Measurements from ENCODE around the gene PRR29. TPM values are rescaled to one million over a fixed set of nuclear protein-coding genes. Genes with fewer than 3 reads are reported as not detected.
"Not testable (repeated sequence)": the region's sequence is repeated elsewhere in the genome, so short reads cannot be mapped to it uniquely, and the experiment has no call there.

PRR29 gene
- total and polyA plus RNA-seq, 4 donors, result 8.0 to 36.8 (median 9.1) TPM

DNA sequence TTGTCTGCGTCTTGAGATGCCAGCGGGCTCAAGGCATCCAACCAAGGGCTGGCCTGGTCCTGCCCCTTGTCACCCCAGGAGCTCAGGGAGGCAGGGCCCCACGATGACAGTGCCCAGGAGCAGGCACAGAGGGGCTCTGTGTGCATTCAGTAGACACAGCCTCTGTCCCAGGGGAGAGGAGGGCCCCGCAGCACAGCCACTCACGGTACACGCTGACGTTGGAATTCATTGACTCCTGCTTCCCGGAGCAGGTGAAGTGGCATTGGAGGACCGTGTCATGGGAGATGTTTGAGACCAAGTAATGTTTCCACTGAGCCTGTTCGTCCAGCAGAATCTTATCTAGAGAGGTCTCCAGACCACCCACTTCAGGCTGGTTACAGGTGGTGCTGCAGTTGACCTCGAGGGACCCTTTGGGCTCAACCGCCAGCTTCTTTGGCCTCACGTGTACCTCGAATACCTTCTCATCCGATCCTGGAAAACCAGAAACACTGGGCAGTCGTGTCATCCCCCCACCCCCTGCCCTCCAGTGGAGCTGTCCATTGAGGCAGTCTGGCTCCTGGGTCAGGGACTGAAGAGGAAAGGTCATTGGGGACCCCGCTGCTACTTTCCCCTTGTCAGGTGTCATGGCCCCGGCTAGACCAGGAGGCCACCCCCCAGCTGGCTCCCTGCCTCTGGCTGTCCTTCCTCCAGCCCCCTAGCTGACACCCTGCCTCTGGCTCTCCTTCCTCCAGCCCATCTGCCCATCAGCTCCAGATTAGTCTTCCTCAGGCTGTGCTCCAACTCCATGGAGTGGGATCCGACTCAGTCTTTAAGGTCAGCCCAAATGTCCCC, 7.0 kb downstream of the PRR29 start:
- 66 to 81% methylated on average over 19 of the region's 19 CpGs for WGBS, 2 donors
- peaks cover 0 to 30% (median 24%) of the 10 kb centered on the region in 5 donors for H3K4me1 ChIP-seq (ENCODE audit: control insufficient read depth in 5 of 5, insufficient read depth in 5 of 5, low read length in 5 of 5)
- H3K4me3 ChIP-seq, result peak overlapping the region; percentile 23
- DNase-seq (peak in 1 of 3 donors; percentile 64), ATAC-seq (ENCODE audit: insufficient read depth, low FRiP score) (no peak)
- TF ChIP-seq, protein P1, sequence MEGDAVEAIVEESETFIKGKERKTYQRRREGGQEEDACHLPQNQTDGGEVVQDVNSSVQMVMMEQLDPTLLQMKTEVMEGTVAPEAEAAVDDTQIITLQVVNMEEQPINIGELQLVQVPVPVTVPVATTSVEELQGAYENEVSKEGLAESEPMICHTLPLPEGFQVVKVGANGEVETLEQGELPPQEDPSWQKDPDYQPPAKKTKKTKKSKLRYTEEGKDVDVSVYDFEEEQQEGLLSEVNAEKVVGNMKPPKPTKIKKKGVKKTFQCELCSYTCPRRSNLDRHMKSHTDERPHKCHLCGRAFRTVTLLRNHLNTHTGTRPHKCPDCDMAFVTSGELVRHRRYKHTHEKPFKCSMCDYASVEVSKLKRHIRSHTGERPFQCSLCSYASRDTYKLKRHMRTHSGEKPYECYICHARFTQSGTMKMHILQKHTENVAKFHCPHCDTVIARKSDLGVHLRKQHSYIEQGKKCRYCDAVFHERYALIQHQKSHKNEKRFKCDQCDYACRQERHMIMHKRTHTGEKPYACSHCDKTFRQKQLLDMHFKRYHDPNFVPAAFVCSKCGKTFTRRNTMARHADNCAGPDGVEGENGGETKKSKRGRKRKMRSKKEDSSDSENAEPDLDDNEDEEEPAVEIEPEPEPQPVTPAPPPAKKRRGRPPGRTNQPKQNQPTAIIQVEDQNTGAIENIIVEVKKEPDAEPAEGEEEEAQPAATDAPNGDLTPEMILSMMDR (IDR thresholded peaks at IDR 0.05; ENCODE audit: control extremely low read depth, extremely low read depth), result no peak
- no peak overlapping the region for H3K9ac ChIP-seq (ENCODE audit: insufficient read depth in 1 of 2, low read length in 2 of 2)
- H3K36me3 ChIP-seq (ENCODE audit: control insufficient read depth in 4 of 4, insufficient read depth in 4 of 4, low read length in 4 of 4), result peaks cover 0 to 11% (median 0%) of the 10 kb centered on the region in 4 donors
- H3K9me3 ChIP-seq (ENCODE audit: control insufficient read depth in 4 of 4, insufficient read depth in 3 of 4, low read length in 3 of 4), result peaks cover 0 to 1% (median 0%) of the 10 kb centered on the region in 4 donors
- peak overlapping the region in 1 of 2 donors; percentile 33 for H3K27ac ChIP-seq (ENCODE audit: low read depth in 1 of 2, low read length in 1 of 2)
- H3K27me3 ChIP-seq (ENCODE audit: control insufficient read depth in 3 of 3, insufficient read depth in 3 of 3, low read length in 2 of 3), result no peaks in the 10 kb centered on the region

DNA sequence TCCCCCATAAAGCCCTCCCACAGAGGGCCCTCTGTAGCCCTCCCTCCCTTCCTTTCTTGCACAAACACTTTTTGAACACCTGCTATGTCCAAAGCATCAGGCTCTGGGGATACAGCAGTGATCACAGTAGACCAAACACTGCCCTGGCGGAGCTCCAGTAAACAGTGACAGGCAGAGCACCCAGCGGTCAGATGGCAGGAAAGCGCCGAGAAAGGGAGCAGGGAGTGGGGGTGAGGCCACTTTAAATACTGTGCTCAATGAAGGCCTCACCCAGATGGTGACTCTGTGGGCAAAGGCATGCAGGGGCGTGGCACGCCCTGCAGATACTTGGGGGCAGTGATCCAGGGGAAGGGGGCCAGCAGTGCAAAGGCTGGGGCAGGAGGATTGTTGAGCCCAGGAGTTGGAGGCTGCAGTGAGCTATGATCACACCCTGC, 7.6 kb downstream of the PRR29 start:
- ATAC-seq (ENCODE audit: insufficient read depth, low FRiP score), result no peak
- Histone ChIP-seq H3K36me3 (ENCODE audit: control insufficient read depth in 4 of 4, insufficient read depth in 4 of 4, low read length in 4 of 4) (peaks cover 0 to 11% (median 0%) of the 10 kb centered on the region in 4 donors), H3K27ac (ENCODE audit: low read depth in 1 of 2, low read length in 1 of 2) (peak overlapping the region in 1 of 2 donors; percentile 33), H3K9me3 (ENCODE audit: control insufficient read depth in 4 of 4, insufficient read depth in 3 of 4, low read length in 3 of 4) (peaks cover 0 to 1% (median 0%) of the 10 kb centered on the region in 4 donors), H3K27me3 (ENCODE audit: control insufficient read depth in 3 of 3, insufficient read depth in 3 of 3, low read length in 2 of 3) (no peaks in the 10 kb centered on the region), H3K4me1 (ENCODE audit: control insufficient read depth in 5 of 5, insufficient read depth in 5 of 5, low read length in 5 of 5) (peaks cover 0 to 30% (median 24%) of the 10 kb centered on the region in 5 donors), H3K9ac (ENCODE audit: insufficient read depth in 1 of 2, low read length in 2 of 2) (no peak overlapping the region), H3K4me3 (peak overlapping the region; percentile 23)
- TF ChIP-seq, protein P1 (IDR thresholded peaks at IDR 0.05; ENCODE audit: control extremely low read depth, extremely low read depth), result no peak
- 32 to 35% methylated on average over 6 of the region's 6 CpGs for WGBS, 2 donors
- DNase-seq, result peak; percentile 64 to 77 (median 69)

DNA sequence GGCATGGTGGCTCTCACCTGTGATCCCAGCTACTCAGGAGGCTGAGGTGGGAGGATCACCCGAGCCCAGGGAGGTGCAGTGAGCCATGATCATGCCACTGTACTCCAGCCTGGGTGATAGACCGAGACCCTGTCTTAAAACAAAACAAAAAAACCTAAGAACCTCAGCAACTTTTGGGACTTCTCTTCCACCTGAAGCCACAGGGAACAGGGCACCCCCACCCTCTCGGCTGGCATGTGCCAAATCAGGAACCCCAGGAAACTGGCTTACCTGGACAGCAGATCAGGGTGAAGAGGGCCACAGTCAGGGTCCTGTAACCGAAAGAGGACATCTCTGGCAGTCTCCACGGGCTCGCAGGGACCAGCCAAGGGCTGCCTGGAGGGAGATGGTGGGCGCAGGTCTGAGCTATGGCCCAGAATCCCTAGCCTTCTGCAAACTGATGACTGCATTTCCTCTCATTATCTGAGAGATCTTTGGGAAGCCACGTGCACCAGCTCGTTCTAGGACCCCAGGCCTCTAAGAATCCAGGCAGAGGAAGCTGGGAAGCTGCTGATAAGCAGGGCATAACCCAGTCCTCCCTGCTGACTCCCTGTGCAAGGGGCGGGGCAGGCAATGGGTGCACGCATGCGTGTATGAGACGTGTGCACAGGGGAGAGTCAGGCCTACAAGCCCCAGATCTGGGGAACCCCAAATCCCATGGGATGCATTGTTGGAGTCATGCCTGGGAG, 8.4 kb downstream of the PRR29 start:
- H3K27ac ChIP-seq (ENCODE audit: low read depth in 1 of 2, low read length in 1 of 2), result peak overlapping the region; percentile 43 to 60
- no peak for ATAC-seq (ENCODE audit: insufficient read depth, low FRiP score)
- H3K9ac ChIP-seq (ENCODE audit: insufficient read depth in 1 of 2, low read length in 2 of 2), result no peak overlapping the region
- DNase-seq, result peak in 1 of 3 donors; percentile 68
- TF ChIP-seq, protein P1 (IDR thresholded peaks at IDR 0.05; ENCODE audit: control extremely low read depth, extremely low read depth), result no peak
- peaks cover 0 to 30% (median 20%) of the 10 kb centered on the region in 5 donors for H3K4me1 ChIP-seq (ENCODE audit: control insufficient read depth in 5 of 5, insufficient read depth in 5 of 5, low read length in 5 of 5)
- WGBS, 2 donors, result 49 to 57% methylated on average over 13 of the region's 13 CpGs
- peaks cover 0 to 11% (median 0%) of the 10 kb centered on the region in 4 donors for H3K36me3 ChIP-seq (ENCODE audit: control insufficient read depth in 4 of 4, insufficient read depth in 4 of 4, low read length in 4 of 4)
- H3K9me3 ChIP-seq (ENCODE audit: control insufficient read depth in 4 of 4, insufficient read depth in 3 of 4, low read length in 3 of 4), result peaks cover 0 to 1% (median 0%) of the 10 kb centered on the region in 4 donors
- H3K27me3 ChIP-seq (ENCODE audit: control insufficient read depth in 3 of 3, insufficient read depth in 3 of 3, low read length in 2 of 3), result no peaks in the 10 kb centered on the region
- peak overlapping the region; percentile 5 for H3K4me3 ChIP-seq

DNA sequence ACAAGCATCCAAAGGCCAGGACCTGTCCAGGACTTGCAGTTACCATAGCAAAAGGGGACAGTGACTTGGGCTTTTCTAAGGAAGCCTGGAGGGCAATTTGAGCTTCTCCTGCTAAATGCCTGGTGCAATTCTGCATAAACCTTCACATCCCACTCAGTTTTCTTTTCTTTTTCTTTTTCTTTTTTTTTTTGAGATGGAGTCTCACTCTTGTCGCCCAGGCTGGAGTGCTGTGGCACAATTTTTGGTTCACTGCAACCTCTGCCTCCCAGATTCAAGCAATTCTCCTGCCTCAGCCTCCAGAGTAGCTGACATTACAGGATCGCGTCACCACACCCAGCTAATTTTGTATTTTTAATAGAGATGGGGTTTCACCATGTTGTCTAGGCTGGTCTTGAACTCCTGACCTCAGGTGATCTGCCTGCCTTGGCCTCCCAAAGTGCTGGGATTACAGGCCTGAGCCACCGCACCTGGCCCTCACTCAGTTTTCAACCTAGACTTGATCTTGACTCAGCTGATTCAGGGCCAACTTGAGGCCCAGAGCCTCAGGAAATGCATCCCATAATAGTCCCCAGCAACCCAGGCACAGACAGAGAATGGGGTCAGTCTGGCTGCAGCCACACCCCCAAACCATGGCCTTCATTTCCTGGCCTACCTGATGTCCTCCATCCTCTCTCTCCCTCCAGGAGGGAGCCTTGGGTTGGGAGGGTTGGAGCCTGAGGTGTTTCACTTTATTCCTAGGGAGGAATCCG, 9.1 kb downstream of the PRR29 start:
- H3K9ac ChIP-seq (ENCODE audit: insufficient read depth in 1 of 2, low read length in 2 of 2); DNase-seq; H3K9me3 ChIP-seq (ENCODE audit: control insufficient read depth in 4 of 4, insufficient read depth in 3 of 4, low read length in 3 of 4); H3K27me3 ChIP-seq (ENCODE audit: control insufficient read depth in 3 of 3, insufficient read depth in 3 of 3, low read length in 2 of 3); ATAC-seq (ENCODE audit: insufficient read depth, low FRiP score); H3K4me3 ChIP-seq: not testable (repeated sequence)
- 88 to 92% methylated on average over 5 of the region's 5 CpGs for WGBS, 2 donors
- H3K36me3 ChIP-seq (ENCODE audit: control insufficient read depth in 4 of 4, insufficient read depth in 4 of 4, low read length in 4 of 4), result peaks cover 0 to 11% (median 0%) of the 10 kb centered on the region in 4 donors
- peak overlapping the region; percentile 35 to 60 for H3K27ac ChIP-seq (ENCODE audit: low read depth in 1 of 2, low read length in 1 of 2)
- peaks cover 0 to 26% (median 15%) of the 10 kb centered on the region in 5 donors for H3K4me1 ChIP-seq (ENCODE audit: control insufficient read depth in 5 of 5, insufficient read depth in 5 of 5, low read length in 5 of 5)
